ENCODE measurements around the gene WDR20.

- TF ChIP-seq CTCF (IDR thresholded peaks at IDR 0.05; ENCODE audit: poor library complexity), result no peak
- no peak for TF ChIP-seq EZH2 (IDR thresholded peaks at IDR 0.05; ENCODE audit: borderline replicate concordance)
These were observed 63.7 kb downstream of the WDR20 start for GRCh38 chr14:102203382-102203781.

Measured in hepatocyte (in vitro differentiated cells).